Measurements from ENCODE around the gene TBL3. TPM values are rescaled to one million over a fixed set of nuclear protein-coding genes. Genes with fewer than 3 reads are reported as not detected.
A peak's percentile ranks its signal among the peaks of the same experiment; 100 is the strongest.

Gene TBL3
- total RNA-seq, 2 experiments from 2014 or later, result 66.3 to 72.6 TPM

DNA sequence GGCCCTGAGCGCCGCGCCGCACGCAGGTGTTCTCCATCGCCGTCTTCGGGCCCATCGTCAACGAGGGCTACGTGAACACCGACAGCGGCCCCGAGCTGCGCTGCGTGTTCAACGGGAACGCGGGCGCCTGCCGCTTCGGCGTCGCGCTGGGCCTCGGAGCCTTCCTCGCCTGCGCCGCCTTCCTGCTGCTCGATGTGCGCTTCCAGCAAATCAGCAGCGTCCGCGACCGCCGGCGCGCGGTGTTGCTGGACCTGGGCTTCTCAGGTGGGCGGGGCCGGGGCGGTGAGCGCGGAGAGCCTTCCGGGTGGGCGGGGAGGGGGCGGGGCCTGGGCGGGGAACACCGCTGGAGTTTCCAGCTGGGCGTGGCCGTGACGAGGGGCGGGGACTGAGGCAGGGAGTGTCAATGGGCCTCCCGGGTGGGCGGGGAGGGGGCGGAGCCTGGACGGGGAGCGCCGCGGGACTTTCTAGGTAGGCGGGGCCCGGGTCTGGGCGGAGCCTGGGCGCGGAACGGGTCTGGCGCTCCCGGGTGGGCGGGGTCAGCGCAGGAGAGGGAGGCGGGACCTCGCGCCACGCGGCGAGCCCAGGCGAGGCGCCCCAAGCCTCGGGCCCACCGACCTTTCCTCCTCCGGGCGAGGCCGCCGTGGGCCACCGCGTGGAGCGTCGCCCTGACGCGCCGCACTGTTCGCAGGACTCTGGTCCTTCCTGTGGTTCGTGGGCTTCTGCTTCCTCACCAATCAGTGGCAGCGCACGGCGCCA is 20.3 kb downstream of the TBL3 start:
- Mint-ChIP-seq H3K4me1 (peaks cover 26% of the 10 kb centered on the region), H3K27ac (no peak overlapping the region), H3K4me3 (no peak overlapping the region), H3K9me3 (no peaks in the 10 kb centered on the region), H3K36me3 (peaks cover 11% of the 10 kb centered on the region), H3K27me3 (peaks cover 32% of the 10 kb centered on the region)
- peak; percentile 92 for DNase-seq

DNA sequence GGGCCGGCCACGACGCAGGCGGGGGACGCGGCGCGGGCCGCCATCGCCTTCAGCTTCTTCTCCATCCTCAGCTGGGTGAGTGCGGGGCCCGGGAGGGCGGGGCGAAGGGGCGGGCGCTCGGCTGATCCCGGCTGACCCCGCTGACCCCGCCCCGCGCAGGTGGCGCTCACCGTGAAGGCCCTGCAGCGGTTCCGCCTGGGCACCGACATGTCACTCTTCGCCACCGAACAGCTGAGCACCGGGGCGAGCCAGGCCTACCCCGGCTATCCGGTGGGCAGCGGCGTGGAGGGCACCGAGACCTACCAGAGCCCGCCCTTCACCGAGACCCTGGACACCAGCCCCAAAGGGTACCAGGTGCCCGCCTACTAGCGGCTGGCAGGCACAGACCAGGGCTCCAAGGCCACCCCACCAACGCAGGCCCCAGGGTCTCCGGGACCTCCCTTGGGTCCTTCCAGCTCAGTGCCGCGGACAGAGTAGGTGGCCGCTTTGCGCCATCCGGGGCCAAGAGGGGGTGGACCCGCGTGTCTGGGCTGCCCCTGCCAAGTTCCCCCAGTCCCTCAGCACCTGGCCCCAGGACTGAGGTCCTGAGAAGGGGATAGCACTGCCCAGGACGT is 21.0 kb downstream of the TBL3 start:
- Mint-ChIP-seq H3K36me3 (peaks cover 12% of the 10 kb centered on the region), H3K27ac (no peak overlapping the region), H3K4me1 (peaks cover 28% of the 10 kb centered on the region), H3K4me3 (no peak overlapping the region), H3K9me3 (no peaks in the 10 kb centered on the region), H3K27me3 (peaks cover 29% of the 10 kb centered on the region)
- DNase-seq, result no peak

DNA sequence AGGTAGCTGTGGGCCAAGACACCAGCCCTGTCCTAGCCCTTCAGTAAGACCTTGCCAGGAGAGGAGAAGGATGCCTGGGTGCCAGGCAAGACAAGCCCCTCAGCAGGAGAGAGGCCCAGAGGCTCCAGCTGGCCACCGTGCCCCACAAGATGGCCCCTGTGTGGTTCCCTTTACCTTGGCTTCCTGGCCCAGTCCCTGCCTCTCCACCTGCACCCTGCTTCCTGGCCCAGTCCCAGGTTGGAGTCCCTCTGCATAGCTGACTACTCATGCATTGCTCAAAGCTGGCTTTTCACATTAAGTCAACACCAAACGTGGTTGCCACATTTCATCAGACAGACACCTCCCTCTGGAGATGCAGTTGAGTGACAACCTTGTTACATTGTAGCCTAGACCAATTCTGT is 21.9 kb downstream of the TBL3 start:
- Mint-ChIP-seq H3K27me3 (peaks cover 21% of the 10 kb centered on the region), H3K36me3 (peaks cover 13% of the 10 kb centered on the region), H3K9me3 (no peaks in the 10 kb centered on the region), H3K4me1 (peaks cover 25% of the 10 kb centered on the region), H3K27ac (no peak overlapping the region), H3K4me3 (no peak overlapping the region)
- DNase-seq, result no peak

DNA sequence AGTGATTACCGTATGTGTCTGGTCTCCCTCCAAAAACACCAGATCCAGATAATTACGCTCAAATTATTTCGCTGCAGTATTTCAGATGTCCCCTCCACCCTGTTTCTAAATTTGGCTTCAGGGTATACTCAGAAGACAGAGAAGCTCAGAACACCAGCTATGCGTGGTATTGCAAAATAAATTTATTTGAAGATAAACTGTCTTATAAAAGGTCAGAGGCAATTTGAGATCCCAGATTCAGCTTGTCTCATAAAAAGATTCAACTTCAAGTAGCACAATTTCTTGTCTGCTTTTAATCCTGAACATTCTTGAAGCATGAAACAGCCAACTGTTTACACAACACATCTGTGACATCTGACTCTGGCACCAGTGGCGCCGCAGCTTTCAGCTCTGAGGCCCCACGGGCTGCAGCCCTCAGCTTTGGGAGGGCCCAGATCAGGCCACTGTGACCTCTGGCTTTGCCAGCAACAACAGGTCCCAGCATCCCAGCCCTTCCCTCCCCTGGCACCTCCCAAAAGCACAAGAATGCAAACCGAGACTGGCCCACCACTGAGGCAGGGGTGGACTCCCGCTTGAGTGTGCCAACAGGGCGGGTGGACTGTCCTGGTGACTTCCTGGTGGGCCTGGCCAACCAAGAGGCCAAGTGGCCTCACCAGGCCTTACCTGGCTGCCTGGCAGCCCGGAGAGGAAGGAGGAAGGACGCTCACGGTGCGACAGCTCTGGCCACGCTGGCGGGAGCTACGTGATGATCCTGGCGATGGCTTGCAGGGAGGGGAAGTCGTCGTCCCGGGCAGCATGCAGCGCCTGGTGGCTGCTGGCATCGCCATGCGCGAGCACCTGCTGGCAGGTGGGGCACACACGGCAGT is 25.9 kb downstream of the TBL3 start:
- H3K27me3 Mint-ChIP-seq, result no peaks in the 10 kb centered on the region
- DNase-seq, result no peak
- H3K27ac Mint-ChIP-seq, result peak overlapping the region; percentile 12
- peaks cover 21% of the 10 kb centered on the region for H3K36me3 Mint-ChIP-seq
- H3K4me3 Mint-ChIP-seq, result no peak overlapping the region
- H3K9me3 Mint-ChIP-seq, result no peaks in the 10 kb centered on the region
- H3K4me1 Mint-ChIP-seq, result peaks cover 14% of the 10 kb centered on the region

DNA sequence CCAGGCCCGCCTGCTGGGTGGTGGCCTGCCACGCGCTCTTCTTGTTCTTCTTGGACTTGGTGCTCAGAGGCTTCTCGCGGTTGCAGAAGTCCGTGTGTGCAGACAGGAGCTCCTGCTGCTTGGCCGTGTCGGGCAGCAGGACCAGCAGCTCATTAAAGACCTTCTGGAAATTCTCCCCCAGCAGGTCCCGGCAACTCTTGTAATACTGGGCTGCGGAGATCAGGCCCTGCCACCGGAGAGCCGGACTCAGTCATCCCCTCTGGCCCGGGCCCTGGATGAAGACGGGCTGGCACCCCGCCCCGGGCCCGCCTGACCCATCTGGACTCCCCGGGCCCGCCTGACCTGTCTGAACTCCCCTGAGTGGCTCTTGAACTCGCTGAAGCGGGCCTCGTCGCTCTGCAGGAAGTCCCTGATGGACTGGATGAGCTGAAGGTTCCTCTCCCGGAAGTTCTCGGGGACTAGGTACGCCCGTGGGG is 26.5 kb downstream of the TBL3 start:
- no peak for DNase-seq
- Mint-ChIP-seq H3K36me3 (peaks cover 21% of the 10 kb centered on the region), H3K4me3 (no peak overlapping the region), H3K27me3 (no peaks in the 10 kb centered on the region), H3K4me1 (peaks cover 12% of the 10 kb centered on the region), H3K9me3 (no peaks in the 10 kb centered on the region), H3K27ac (no peak overlapping the region)

DNA sequence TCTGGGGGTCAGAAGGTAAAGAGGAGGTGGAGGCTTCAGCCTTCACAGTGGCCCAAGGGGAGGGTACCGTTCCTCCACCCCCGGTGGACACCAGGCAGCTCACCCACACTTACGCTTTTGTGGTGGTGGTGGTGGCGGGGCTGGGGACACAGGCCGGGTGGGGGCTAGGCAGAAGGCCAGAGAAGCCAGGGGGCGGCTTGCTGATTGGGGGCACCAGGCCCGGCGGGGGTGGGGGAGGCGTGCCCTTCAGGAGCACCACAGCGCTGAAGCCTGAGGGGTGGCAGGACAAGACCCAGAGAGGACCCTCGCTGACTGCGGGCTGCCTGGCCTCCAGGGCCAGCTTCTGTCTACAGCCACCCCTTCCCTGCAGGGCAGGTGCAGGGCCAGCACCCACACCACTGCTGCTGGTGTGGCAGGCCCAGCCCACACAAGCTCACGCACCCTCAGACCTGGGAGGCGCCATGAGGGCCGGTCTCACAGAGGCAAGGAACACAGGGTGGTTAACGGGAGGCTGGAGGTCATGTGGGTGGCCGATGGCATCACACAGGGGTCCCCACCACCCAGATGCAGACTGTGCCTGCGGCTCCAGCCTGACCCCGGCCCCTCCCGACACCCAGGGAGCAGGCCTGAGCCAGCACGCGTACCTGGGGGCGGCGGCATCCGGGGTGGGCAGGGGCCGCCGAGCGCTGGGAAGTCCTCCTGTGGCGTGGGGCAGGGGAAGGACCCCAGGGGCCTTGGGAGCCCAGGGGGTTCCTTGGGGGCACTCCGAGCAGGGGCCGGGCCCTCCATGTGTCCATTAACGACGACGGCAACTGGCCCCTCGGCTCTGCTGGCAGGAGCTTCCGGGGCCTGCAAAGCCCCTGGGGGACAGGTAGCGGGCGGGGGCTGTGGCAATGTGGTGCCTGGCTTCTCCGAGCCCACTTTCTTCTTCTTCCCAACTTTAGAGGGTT is 27.3 kb downstream of the TBL3 start:
- no peaks in the 10 kb centered on the region for H3K27me3 Mint-ChIP-seq
- H3K36me3 Mint-ChIP-seq, result peaks cover 21% of the 10 kb centered on the region
- no peak for DNase-seq
- H3K27ac Mint-ChIP-seq, result no peak overlapping the region
- no peak overlapping the region for H3K4me3 Mint-ChIP-seq
- H3K4me1 Mint-ChIP-seq, result peaks cover 9% of the 10 kb centered on the region
- H3K9me3 Mint-ChIP-seq, result no peaks in the 10 kb centered on the region

DNA sequence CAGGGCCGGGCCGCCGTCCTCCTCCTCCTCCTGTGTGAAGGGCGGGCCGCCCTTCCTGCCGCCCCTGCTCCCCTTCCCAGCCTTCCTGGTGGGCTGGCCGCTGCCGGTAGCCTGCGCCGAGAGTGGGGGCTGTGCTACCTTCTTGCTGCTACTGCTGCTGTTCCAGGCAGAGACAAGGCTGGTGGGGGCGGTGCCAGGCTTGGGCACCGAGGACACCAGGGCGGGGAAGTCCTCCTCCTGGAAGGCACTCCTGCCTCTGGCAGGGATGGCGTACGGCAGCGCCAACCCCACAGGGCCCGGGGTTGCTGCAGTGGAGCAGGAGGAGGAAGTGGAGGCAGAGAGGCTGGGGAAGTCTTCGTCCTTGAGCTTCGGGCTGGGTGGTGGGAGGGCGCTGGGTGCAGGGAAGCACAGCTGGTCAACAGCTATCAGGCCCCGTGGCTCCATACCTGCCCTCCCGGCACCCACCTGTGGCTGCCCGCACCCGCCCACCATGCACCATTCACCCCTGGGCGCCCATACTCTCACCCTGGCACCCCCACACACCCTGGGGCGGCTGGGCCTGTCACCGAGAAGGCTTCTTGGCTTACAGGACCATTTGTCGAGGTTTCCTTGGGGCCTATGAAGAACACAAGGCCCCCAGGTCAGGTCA is 28.1 kb downstream of the TBL3 start:
- H3K9me3 Mint-ChIP-seq, result no peaks in the 10 kb centered on the region
- DNase-seq, result no peak
- H3K4me3 Mint-ChIP-seq, result no peak overlapping the region
- peaks cover 21% of the 10 kb centered on the region for H3K36me3 Mint-ChIP-seq
- no peaks in the 10 kb centered on the region for H3K27me3 Mint-ChIP-seq
- H3K4me1 Mint-ChIP-seq, result peaks cover 11% of the 10 kb centered on the region
- no peak overlapping the region for H3K27ac Mint-ChIP-seq

DNA sequence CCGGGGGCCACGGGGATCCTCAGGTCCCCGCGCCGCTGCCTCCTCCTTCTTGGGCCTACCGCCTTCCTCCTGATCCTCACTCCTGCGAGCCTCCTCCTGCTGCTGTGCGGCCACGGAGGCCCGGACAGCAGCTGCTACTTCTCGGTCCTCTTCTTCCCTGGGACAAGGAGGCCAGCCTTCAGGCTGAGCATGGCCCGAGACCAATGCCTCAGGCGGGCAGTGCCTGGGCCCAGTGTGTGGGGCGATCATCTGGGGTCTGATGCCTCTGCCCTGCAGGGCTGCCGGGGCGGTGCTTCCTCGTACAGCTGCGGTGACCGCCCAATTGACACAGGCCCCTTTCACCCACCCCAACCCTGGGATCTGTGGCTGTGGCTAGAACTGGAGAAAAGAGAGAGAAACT is 29.2 kb downstream of the TBL3 start:
- H3K27me3 Mint-ChIP-seq, result no peaks in the 10 kb centered on the region
- H3K27ac Mint-ChIP-seq, result no peak overlapping the region
- no peak for DNase-seq
- no peaks in the 10 kb centered on the region for H3K9me3 Mint-ChIP-seq
- H3K4me1 Mint-ChIP-seq, result peaks cover 12% of the 10 kb centered on the region
- H3K36me3 Mint-ChIP-seq, result peaks cover 22% of the 10 kb centered on the region
- H3K4me3 Mint-ChIP-seq, result no peak overlapping the region

DNA sequence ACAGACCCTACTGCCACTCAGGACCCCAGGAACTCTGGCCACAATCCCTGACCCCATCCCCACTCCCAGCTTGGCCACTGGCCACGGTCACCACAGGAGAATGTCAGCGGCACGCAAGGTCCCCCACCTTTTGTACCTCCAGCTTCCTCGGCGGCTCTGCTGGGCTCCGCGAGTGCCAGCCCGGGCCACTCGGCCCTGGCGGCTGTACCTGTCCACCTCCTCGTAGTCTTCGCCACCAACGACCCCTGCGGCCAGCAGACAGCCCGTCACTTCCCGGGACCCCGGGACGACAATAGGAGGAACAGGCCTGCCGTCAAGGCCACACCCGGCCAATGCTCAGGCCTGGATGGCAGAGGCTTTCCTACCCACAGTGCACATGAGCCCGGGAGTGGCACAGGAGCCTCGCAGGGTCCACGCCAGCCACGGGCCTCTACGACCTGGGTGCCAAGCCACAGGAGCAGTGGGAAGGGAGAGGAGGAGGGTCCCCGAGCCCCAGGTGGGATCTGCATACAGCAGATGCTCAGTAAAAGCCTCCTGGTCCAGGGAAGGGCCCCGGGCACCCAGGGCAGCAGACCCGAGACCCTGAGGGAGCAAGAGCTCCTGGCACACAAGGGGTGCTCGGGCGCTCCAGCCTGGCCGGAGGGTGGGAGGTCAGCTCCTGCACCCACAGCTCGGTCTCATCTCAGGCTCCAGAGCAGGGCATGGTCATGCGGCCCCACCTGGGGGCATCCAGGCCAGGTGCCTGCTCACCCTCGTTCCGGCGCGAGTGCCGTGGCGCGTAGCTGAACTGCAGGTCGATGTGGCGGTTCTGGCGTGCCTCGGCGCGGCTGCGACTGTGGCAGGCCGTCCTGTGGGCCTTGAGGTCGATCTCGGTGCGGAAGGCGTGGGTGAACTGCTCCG is 29.9 kb downstream of the TBL3 start:
- Mint-ChIP-seq H3K4me1 (peaks cover 11% of the 10 kb centered on the region), H3K27ac (no peak overlapping the region), H3K4me3 (no peak overlapping the region), H3K36me3 (peaks cover 25% of the 10 kb centered on the region), H3K9me3 (no peaks in the 10 kb centered on the region), H3K27me3 (no peaks in the 10 kb centered on the region)
- DNase-seq, result no peak

DNA sequence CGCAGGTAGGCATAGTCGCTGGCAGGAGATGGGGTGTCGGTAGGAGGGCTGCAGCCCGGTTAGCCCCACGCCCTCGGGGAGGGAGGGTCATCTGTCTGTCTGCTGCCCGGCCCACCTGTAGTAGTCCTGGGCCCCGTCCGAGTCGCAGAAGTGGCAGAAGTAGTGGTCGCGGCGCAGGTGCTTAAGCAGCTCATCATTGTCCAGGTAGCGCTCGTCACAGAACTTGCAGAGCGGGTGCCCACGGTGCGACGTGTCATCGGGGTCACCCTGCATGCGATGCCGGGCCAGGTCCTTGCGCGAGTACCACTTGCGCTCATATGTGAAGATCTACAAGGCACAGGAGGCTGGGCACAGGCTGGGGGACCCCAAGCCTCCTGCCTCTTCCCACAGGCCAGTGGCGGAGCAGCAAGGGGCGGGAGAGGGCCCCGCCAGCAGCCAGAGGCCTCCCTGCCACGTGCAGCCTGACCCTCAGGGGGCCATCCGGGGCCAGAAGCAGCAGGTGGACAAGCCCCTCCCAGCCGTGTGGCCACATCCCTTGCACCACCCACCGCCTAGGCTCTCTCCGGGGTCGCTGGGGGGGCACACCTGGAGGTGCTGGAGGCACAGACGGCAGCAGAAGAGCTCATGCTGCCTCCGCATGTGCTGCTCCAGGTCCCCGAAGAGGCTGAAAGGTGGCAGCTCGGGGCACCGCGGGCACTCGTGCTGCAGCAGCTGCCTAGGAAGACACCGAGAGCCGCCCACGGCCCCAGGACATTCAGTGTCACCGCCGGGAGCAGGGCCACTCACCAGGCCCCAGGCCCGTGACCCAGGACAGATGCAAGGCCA is 30.8 kb downstream of the TBL3 start:
- H3K4me1 Mint-ChIP-seq, result peaks cover 12% of the 10 kb centered on the region
- no peak for DNase-seq
- no peaks in the 10 kb centered on the region for H3K27me3 Mint-ChIP-seq
- H3K36me3 Mint-ChIP-seq, result peaks cover 27% of the 10 kb centered on the region
- H3K4me3 Mint-ChIP-seq, result no peak overlapping the region
- no peak overlapping the region for H3K27ac Mint-ChIP-seq
- no peaks in the 10 kb centered on the region for H3K9me3 Mint-ChIP-seq

DNA sequence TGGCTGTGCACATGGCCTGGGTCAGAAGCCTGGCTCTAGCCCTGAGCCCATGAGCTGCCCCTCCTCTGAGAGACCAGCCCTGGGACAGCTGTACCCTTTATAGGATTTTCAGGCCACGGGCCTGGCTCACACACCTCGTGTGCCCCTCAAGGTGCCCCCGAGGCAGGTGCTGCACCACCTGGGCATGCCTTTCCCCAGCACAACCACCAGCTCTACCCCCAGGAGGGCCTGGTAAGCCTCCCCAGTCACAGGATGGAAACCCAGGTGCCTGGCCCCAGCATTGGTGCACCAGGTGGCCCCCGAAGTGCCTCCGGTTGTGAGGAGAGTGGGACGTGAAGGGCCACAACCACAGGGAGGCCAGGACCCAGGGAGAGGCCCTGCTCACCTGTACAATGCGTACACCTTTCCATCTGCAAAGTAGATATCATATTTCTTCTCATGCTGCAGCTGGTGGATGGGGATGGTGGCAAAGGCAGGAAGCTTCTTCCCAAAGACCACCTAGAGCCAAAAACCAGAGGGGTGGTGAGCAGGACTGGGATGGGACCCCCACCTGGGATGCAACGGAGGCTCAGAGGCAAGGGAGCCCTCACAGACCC is 31.5 kb downstream of the TBL3 start:
- H3K9me3 Mint-ChIP-seq, result no peaks in the 10 kb centered on the region
- no peak for DNase-seq
- peaks cover 17% of the 10 kb centered on the region for H3K4me1 Mint-ChIP-seq
- H3K4me3 Mint-ChIP-seq, result no peak overlapping the region
- peaks cover 33% of the 10 kb centered on the region for H3K36me3 Mint-ChIP-seq
- no peak overlapping the region for H3K27ac Mint-ChIP-seq
- no peaks in the 10 kb centered on the region for H3K27me3 Mint-ChIP-seq

DNA sequence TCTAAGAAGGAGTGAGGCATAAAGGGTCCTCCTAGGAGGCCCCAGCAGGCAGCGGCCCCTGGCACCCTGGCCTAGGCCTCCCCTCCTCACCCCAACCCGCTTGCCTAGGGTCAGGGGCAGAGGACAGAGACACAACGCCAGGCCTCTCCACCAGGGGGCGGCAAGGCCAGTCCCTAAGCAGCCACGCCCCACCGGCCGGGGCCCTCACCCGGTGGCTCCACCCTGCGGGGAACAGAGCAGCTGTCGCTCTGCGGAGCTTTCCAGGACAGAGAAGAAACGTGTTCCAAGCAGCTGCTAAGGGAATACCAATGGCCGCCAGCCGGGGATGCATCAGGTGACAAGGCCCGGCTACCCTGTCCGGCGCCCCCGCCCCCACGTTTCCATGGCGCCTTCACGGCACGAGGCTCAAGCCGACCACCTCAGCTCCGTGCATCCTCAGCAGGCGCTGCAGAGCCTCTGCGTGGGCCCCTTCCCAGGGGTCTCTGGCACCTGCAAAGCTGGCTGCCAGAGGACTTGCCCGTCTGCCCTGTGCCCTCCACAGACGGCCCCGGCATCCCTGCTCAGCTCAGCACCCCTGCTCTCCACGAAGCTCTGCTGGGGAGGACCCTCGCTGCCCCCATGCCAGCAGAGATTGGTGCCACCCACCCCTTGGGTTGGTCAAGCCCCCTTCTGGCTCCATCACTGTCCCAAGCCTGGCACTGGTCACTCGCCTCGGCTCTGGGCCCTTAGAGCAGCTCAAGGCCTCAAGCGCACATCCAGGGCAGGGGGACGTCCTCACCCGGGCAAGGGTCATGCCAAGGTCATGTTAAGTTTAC is 32.2 kb downstream of the TBL3 start:
- Mint-ChIP-seq H3K9me3 (no peaks in the 10 kb centered on the region), H3K36me3 (peaks cover 38% of the 10 kb centered on the region), H3K27me3 (no peaks in the 10 kb centered on the region), H3K4me1 (peaks cover 23% of the 10 kb centered on the region), H3K4me3 (no peak overlapping the region), H3K27ac (no peak overlapping the region)
- DNase-seq, result peak; percentile 92
